Ovary (tissue), 9 donors: Measurements from ENCODE around the gene CUL4A. TPM values are rescaled to one million over a fixed set of nuclear protein-coding genes. Genes with fewer than 3 reads are reported as not detected.

Experiments
- DNase-seq, 5 donors: peaks; one replicate each; pipeline ENCODE4 v3.0.0-alpha.2; 2019 to 2020
- H3K27ac ChIP-seq, 2 donors: fragments of 200-600 bp; one replicate each; pipeline versions ENCODE4 v1.5.1 to v1.8.0; 2019 to 2022
- H3K27me3 ChIP-seq: fragments of 200-600 bp; one replicate; pipeline ENCODE4 v1.8.0; 2022
- H3K36me3 ChIP-seq: fragments of 200-600 bp; sonication (generic); one replicate; pipeline ENCODE4 v1.5.1; 2019
- H3K4me1 ChIP-seq: one replicate; pipeline ENCODE4 v1.8.1; 2013; ENCODE audit warnings: mild to moderate bottlenecking, moderate library complexity; ENCODE audit not compliant: insufficient read depth
- H3K4me3 ChIP-seq: fragments of 200-600 bp; sonication (generic); one replicate; pipeline ENCODE4 v1.5.1; 2017
- H3K9me3 ChIP-seq, 2 donors: fragments of 200-600 bp in 1 of 2; sonication (generic) in 1 of 2; one replicate each; pipeline versions ENCODE4 v1.5.1 to v1.8.1; 2013 to 2019; ENCODE audit warnings: mild to moderate bottlenecking in 1 of 2, moderate library complexity in 1 of 2
- EP300 ChIP-seq: sonication (generic); formaldehyde crosslinking; IDR thresholded peaks from one replicate; pipeline ENCODE4 v1.6.1; 2017; ENCODE audit warnings: antibody characterized with exemption
- POLR2A ChIP-seq: fragments of 450-650 bp; IDR thresholded peaks from one replicate; pipeline ENCODE4 v1.6.1; 2017; ENCODE audit warnings: antibody characterized with exemption, mild to moderate bottlenecking, moderate library complexity
- WGBS, 3 donors: extraction: QIAGEN DNeasy Blood & Tissue Kit in 1 of 3; methylation state at CpG; one replicate each; pipeline versions ENCODE4 v1.1.5 to v1.1.7; 2013 to 2017; 5-methylcytosine and 5-hydroxymethylcytosine counted together
- intact Hi-C, 4 donors: fragments of 100-400 bp; cut with DNase I; formaldehyde crosslinking; loops; one replicate each; pipeline versions ENCODE4 v1.11.0 to v1.15.1; 2022 to 2023
- polyA plus RNA-seq, 2 donors: library from polyadenylated mRNA; stranded (reverse); fragments of 200-250 nt in 1 of 2; fragments of 350-450 nt in 1 of 2; fragmentation: Illumina TruSeq in 1 of 2; extraction: RNeasy Lipid Tissue Mini Kit (QIAGEN cat#74804) in 1 of 2; gene quantifications; one replicate each; pipeline ENCODE4 v1.2.3, GENCODE V29; 2013 to 2014
- total RNA-seq, 7 donors: library from RNA; depleted of rRNA in 2 of 7; stranded (reverse); fragments of >200 nt in 2 of 7; fragmentation: NEBNext Ultra II Directional in 3 of 7; extraction: Animal tissue kit (Norgen Biotek cat#: 25700) in 3 of 7; gene quantifications; one replicate each; pipeline versions ENCODE4 v1.1.0 to v1.2.4, GENCODE V29; 2016 to 2023
- TF ChIP-seq, protein P1 (sequence below), 3 donors: fragments of 450-650 bp in 2 of 3; fragments of 200-600 bp in 1 of 3; IDR thresholded peaks; one replicate each; pipeline versions ENCODE4 v1.5.1 to v1.8.0; 2016 to 2022; ENCODE audit warnings: antibody characterized with exemption in 3 of 3, mild to moderate bottlenecking in 1 of 3
- donor health status: DM: no; HTN: no; CAD: no; lungs with moderate emphysema.
- donor health status: DM: no; HTN: no; CAD: no.
- donor health status: Bipolar disorder and iron deficiency.
- donor health status: DM: yes; HTN: yes; CAD: no.
- donor health status: DM: no; HTN: no; CAD: no.
- donor health status: DM: yes; HTN: yes; CAD: no.

CUL4A gene
- total and polyA plus RNA-seq, 9 donors = 24.0 to 66.4 (median 43.5) TPM

DNA sequence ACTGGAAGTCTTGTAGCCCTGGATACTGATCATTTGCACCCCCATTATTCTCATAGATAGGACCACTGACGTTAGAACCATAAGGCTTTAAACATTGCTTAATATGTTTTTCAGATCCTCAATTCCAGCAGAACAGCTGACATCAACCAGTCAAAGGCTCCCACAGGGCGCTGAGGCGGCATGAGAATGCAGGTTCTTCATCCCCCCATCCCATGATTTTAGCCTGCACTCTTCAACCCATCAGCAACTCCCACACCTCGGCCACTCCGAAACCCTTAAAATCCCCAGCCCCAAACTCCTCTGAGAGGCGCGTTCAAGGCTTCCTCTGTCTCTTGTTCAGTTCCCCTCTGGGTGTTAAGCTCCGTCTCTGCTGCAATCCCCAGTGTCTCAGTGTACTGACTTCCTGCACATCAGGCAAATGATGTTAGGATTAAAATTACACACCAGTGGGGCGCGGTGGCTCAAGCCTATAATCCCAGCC, 63.3 kb downstream of the CUL4A start:
- TF ChIP-seq, protein P1, sequence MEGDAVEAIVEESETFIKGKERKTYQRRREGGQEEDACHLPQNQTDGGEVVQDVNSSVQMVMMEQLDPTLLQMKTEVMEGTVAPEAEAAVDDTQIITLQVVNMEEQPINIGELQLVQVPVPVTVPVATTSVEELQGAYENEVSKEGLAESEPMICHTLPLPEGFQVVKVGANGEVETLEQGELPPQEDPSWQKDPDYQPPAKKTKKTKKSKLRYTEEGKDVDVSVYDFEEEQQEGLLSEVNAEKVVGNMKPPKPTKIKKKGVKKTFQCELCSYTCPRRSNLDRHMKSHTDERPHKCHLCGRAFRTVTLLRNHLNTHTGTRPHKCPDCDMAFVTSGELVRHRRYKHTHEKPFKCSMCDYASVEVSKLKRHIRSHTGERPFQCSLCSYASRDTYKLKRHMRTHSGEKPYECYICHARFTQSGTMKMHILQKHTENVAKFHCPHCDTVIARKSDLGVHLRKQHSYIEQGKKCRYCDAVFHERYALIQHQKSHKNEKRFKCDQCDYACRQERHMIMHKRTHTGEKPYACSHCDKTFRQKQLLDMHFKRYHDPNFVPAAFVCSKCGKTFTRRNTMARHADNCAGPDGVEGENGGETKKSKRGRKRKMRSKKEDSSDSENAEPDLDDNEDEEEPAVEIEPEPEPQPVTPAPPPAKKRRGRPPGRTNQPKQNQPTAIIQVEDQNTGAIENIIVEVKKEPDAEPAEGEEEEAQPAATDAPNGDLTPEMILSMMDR (IDR thresholded peaks at IDR 0.05) = no peak
- TF ChIP-seq POLR2A = no peak
- TF ChIP-seq EP300 = no peak
- H3K27me3 ChIP-seq = no peaks in the 10 kb centered on the region
- 80 to 92% (median 89%) methylated on average over 10 of the region's 10 CpGs for WGBS, 3 donors
- DNase-seq = no peak
- H3K4me1 ChIP-seq = no peaks in the 10 kb centered on the region
- H3K9me3 ChIP-seq = no peaks in the 10 kb centered on the region
- H3K4me3 ChIP-seq = no peak overlapping the region
- no peaks in the 10 kb centered on the region for H3K36me3 ChIP-seq
- intact Hi-C loops = loop anchor here in 2 of 4 donors (5.0 to 10.0 kb wide), 2 partner anchors 120 to 122 kb away; no protein-coding TSS in a partner anchor
- H3K27ac ChIP-seq = no peak overlapping the region

DNA sequence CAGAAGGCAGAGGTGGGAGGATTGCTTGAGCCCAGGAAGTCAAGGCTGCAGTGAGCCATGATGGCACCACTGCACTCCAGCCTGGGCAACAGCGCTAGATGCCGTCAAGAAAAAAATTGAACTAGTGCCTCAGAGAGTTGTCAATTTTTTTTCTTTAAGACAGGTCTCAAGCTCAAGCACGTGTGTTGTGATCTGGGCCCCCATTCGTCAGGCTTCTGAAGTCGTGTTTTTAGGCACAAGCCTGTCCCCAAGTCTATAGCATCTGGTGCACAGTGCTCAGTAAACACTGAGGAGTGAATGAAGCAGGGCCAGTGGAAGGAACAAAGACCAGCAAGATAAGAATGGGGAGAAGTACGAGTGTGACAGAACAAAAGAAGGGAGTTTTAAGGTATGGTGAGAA, 63.9 kb downstream of the CUL4A start:
- Histone ChIP-seq H3K4me1 (no peaks in the 10 kb centered on the region), H3K27ac (no peak overlapping the region), H3K27me3 (no peaks in the 10 kb centered on the region), H3K36me3 (no peaks in the 10 kb centered on the region), H3K9me3 (no peaks in the 10 kb centered on the region), H3K4me3 (no peak overlapping the region)
- TF ChIP-seq, protein P1 (IDR thresholded peaks at IDR 0.05) = no peak
- TF ChIP-seq EP300 (no peak), POLR2A (no peak)
- intact Hi-C loops = loop anchor here in 2 of 4 donors (5.0 to 10.0 kb wide), 2 partner anchors 119 to 121 kb away; no protein-coding TSS in a partner anchor
- DNase-seq = no peak
- 79 to 84% (median 82%) methylated on average over 6 of the region's 6 CpGs for WGBS, 3 donors

DNA sequence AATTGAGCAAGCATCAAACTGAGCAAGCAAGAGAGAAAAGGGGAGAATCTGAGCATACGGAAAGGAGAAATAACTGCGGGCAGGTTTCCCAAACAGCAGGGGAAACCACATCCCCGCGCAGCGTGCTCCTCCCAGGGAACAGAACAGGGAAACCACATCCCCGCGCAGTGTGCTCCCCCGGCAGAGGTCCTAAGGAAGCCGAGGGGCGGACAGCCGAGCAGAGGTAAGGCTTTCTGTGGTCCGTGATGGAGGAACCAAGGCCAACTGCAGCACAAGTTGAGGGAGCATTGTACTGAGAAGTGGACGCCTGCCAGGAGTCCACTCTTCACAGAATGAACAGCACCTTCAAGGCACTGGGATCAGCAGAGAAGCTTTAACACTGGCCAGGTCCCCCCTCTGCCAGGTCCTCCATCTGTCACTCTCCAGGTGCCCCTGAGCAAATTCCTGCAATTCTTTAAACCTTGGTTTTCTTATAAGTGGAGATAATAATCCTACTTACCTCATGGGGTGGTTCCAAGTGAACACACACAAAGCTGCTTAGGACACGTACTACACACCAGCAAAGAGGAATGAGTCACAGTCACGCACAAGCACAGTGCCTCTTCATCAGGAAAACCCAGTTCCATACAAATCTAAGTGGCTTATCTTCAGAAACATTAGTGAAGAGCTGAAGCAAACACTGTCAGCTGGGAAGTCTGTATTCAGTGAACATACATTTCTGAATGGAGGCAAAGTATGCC, 64.6 kb downstream of the CUL4A start:
- TF ChIP-seq EP300 (no peak), POLR2A (no peak)
- TF ChIP-seq, protein P1 (IDR thresholded peaks at IDR 0.05) = no peak
- Histone ChIP-seq H3K36me3 (no peaks in the 10 kb centered on the region), H3K4me1 (no peaks in the 10 kb centered on the region), H3K9me3 (no peaks in the 10 kb centered on the region), H3K4me3 (no peak overlapping the region), H3K27ac (no peak overlapping the region), H3K27me3 (no peaks in the 10 kb centered on the region)
- 75 to 84% (median 83%) methylated on average over 15 of the region's 15 CpGs for WGBS, 3 donors
- no peak for DNase-seq
- intact Hi-C loops = loop anchor here in 2 of 4 donors (5.0 to 10.0 kb wide), 2 partner anchors 118 to 121 kb away; no protein-coding TSS in a partner anchor

DNA sequence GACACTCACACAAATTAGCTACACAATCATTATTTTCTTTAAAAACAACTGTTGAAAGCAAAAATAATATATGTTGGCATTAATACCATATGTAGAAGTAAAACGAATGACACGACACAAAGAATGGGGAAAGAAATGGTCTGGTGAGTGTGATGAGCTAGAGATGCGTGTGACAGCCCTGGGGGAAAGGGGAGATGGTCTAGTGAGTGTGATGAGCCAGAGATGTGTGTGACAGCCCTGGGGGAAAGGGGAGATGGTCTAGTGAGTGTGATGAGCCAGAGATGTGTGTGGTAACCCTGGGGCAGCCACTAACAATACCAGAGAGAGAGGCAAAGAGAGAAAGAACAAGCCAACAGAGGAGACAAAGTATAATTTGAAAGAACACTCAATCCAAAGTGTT, 65.3 kb downstream of the CUL4A start:
- no peaks in the 10 kb centered on the region for H3K27me3 ChIP-seq
- WGBS, 3 donors = 75 to 83% (median 81%) methylated on average over 3 of the region's 3 CpGs
- H3K4me1 ChIP-seq = no peaks in the 10 kb centered on the region
- H3K9me3 ChIP-seq = no peaks in the 10 kb centered on the region
- TF ChIP-seq POLR2A = no peak
- TF ChIP-seq, protein P1 (IDR thresholded peaks at IDR 0.05) = no peak
- no peak for TF ChIP-seq EP300
- H3K27ac ChIP-seq = no peak overlapping the region
- intact Hi-C loops = loop anchor here in 3 of 4 donors (5.0 to 10.0 kb wide), 2 partner anchors 118 to 120 kb away; no protein-coding TSS in a partner anchor
- no peaks in the 10 kb centered on the region for H3K36me3 ChIP-seq
- DNase-seq = no peak
- no peak overlapping the region for H3K4me3 ChIP-seq
